ENCODE results near the gene ARHGEF7.

The ARHGEF7 gene

GRCh38 chr13:111259058-111259457, 143.9 kb downstream of the ARHGEF7 start:
- DNase-seq, result no peak

GRCh38 chr13:111261326-111261725, 146.2 kb downstream of the ARHGEF7 start:
- no peak for DNase-seq

GRCh38 chr13:111262281-111262680, 147.2 kb downstream of the ARHGEF7 start:
- no peak for DNase-seq

GRCh38 chr13:111262715-111263114, 147.6 kb downstream of the ARHGEF7 start:
- no peak for DNase-seq

GRCh38 chr13:111263566-111263965, 148.5 kb downstream of the ARHGEF7 start:
- DNase-seq, result no peak

GRCh38 chr13:111265006-111265700, 150.0 kb downstream of the ARHGEF7 start:
- DNase-seq, result no peak

- no peak for DNase-seq
Measured at GRCh38 chr13:111265701-111266035, 150.6 kb downstream of the ARHGEF7 start.

GRCh38 chr13:111267205-111267604, 152.1 kb downstream of the ARHGEF7 start:
- no peak for DNase-seq

- DNase-seq, result no peak
Measured at GRCh38 chr13:111267784-111268183, 152.7 kb downstream of the ARHGEF7 start.

- DNase-seq, result no peak
Measured at GRCh38 chr13:111269508-111269907, 154.4 kb downstream of the ARHGEF7 start.

- DNase-seq, result no peak
Measured at GRCh38 chr13:111270126-111270525, 155.0 kb downstream of the ARHGEF7 start.

- DNase-seq, result no peak
Measured at GRCh38 chr13:111270765-111271698, 155.9 kb downstream of the ARHGEF7 start.

GRCh38 chr13:111272117-111272516, 157.0 kb downstream of the ARHGEF7 start:
- DNase-seq, result no peak

- DNase-seq, result no peak
Measured at GRCh38 chr13:111275382-111275781, 160.3 kb downstream of the ARHGEF7 start.

GRCh38 chr13:111275995-111276618, 161.0 kb downstream of the ARHGEF7 start:
- DNase-seq, result no peak

- DNase-seq, result no peak
Measured at GRCh38 chr13:111278258-111278657, 163.1 kb downstream of the ARHGEF7 start.

GRCh38 chr13:111278743-111279652, 163.9 kb downstream of the ARHGEF7 start:
- DNase-seq, result no peak

- DNase-seq, result no peak
Measured at GRCh38 chr13:111280226-111280625, 165.1 kb downstream of the ARHGEF7 start.

- DNase-seq, result no peak
Measured at GRCh38 chr13:111280681-111281585, 165.8 kb downstream of the ARHGEF7 start.

GRCh38 chr13:111281751-111282311, 166.7 kb downstream of the ARHGEF7 start:
- no peak for DNase-seq

- no peak for DNase-seq
Measured at GRCh38 chr13:111282425-111282824, 167.3 kb downstream of the ARHGEF7 start.
